WTC11 (cell line): Measurements from ENCODE around the gene CAMK2D. TPM values are rescaled to one million over a fixed set of nuclear protein-coding genes. Genes with fewer than 3 reads are reported as not detected.

Experiments
- ATAC-seq: fragments of 200-7000 bp; cut with Tn5 transposase; 2 replicates; pipeline ENCODE4 v1.10.0; 2021; ENCODE audit warnings: mild to moderate bottlenecking, moderate library complexity
- CTCF ChIA-PET: fragments of 300-600 bp; sonication (Branson Sonifier 250); formaldehyde crosslinking; loops from one replicate; lab custom pipeline; 2021; ENCODE audit warnings: antibody characterized with exemption; lab: Charles Lee
- POLR2A ChIA-PET: fragments of 350-600 bp; sonication (Branson Sonifier 250); formaldehyde crosslinking; loops from one replicate; lab custom pipeline; 2021; ENCODE audit warnings: antibody characterized with exemption; lab: Charles Lee
- DNase-seq: peaks from one replicate; pipeline ENCODE4 v3.0.0; 2021; ENCODE audit warnings: low spot score
- H3K27ac Mint-ChIP-seq: 2 replicates; pipeline ENCODE4 v1.8.0; 2021; ENCODE audit warnings: mixed read lengths
- H3K27me3 Mint-ChIP-seq: 2 replicates; pipeline ENCODE4 v1.8.0; 2021; ENCODE audit warnings: low read depth, mild to moderate bottlenecking, moderate library complexity, mixed read lengths
- H3K36me3 Mint-ChIP-seq: 2 replicates; pipeline ENCODE4 v1.8.0; 2021; ENCODE audit warnings: mixed read lengths
- H3K4me1 Mint-ChIP-seq: 2 replicates; pipeline ENCODE4 v1.8.0; 2022; ENCODE audit warnings: mixed read lengths
- H3K4me3 Mint-ChIP-seq: 2 replicates; pipeline ENCODE4 v1.8.0; 2021; ENCODE audit warnings: mild to moderate bottlenecking, moderate library complexity, mixed read lengths
- H3K9me3 Mint-ChIP-seq: 2 replicates; pipeline ENCODE4 v1.8.0; 2021; ENCODE audit warnings: mixed read lengths
- AFF4 ChIP-seq: sonication (generic); formaldehyde crosslinking; IDR thresholded peaks from 2 replicates; pipeline ENCODE4 v1.8.1; 2023; ENCODE audit warnings: mild to moderate bottlenecking, missing genetic modification reagents, borderline replicate concordance
- CREM ChIP-seq: sonication (generic); formaldehyde crosslinking; IDR thresholded peaks from 2 replicates; pipeline ENCODE4 v1.8.1; 2022; ENCODE audit warnings: mild to moderate bottlenecking, missing genetic modification reagents, moderate library complexity
- E2F4 ChIP-seq: sonication (generic); formaldehyde crosslinking; IDR thresholded peaks from 2 replicates; pipeline ENCODE4 v1.8.1; 2022; ENCODE audit warnings: low read depth, mild to moderate bottlenecking, moderate library complexity, missing genetic modification reagents, borderline replicate concordance
- ERG ChIP-seq: fragments of 250-450 bp; sonication (Bioruptor Pico); IDR thresholded peaks from 2 replicates; pipeline ENCODE4 v1.8.0; 2021; ENCODE audit warnings: mild to moderate bottlenecking
- ETV6 ChIP-seq: sonication (generic); formaldehyde crosslinking; IDR thresholded peaks from 2 replicates; pipeline ENCODE4 v1.8.1; 2022; ENCODE audit warnings: mild to moderate bottlenecking, missing genetic modification reagents
- FOXJ3 ChIP-seq: sonication (generic); formaldehyde crosslinking; IDR thresholded peaks from 2 replicates; pipeline ENCODE4 v1.9.0; 2021; ENCODE audit warnings: missing genetic modification reagents, mild to moderate bottlenecking, borderline replicate concordance
- FOXP4 ChIP-seq: sonication (generic); formaldehyde crosslinking; IDR thresholded peaks from 2 replicates; pipeline ENCODE4 v1.8.0; 2022; ENCODE audit warnings: mild to moderate bottlenecking, missing genetic modification reagents
- MLX ChIP-seq: sonication (generic); formaldehyde crosslinking; IDR thresholded peaks from 2 replicates; pipeline ENCODE4 v1.8.1; 2023; ENCODE audit warnings: mild to moderate bottlenecking, missing genetic modification reagents, moderate library complexity
- MXD4 ChIP-seq: fragments of 250-450 bp; sonication (Bioruptor Pico); IDR thresholded peaks from 2 replicates; pipeline ENCODE4 v1.8.0; 2021; ENCODE audit warnings: mild to moderate bottlenecking, moderate library complexity, borderline replicate concordance
- NFATC4 ChIP-seq: fragments of 250-450 bp; sonication (Bioruptor Pico); IDR thresholded peaks from 2 replicates; pipeline ENCODE4 v1.9.0; 2021; ENCODE audit warnings: mild to moderate bottlenecking
- NR2C2 ChIP-seq: sonication (generic); formaldehyde crosslinking; IDR thresholded peaks from 2 replicates; pipeline ENCODE4 v1.8.0; 2022; ENCODE audit warnings: mild to moderate bottlenecking, missing genetic modification reagents
- OVOL2 ChIP-seq: fragments of 250-450 bp; sonication (Bioruptor Pico); IDR thresholded peaks from 2 replicates; pipeline ENCODE4 v1.9.0; 2021; ENCODE audit warnings: mild to moderate bottlenecking, borderline replicate concordance
- RORB ChIP-seq: fragments of 250-450 bp; sonication (Bioruptor Pico); IDR thresholded peaks from 2 replicates; pipeline ENCODE4 v1.9.0; 2021; ENCODE audit warnings: mild to moderate bottlenecking
- SMAD4 ChIP-seq: sonication (generic); formaldehyde crosslinking; IDR thresholded peaks from 2 replicates; pipeline ENCODE4 v1.8.0; 2022; ENCODE audit warnings: mild to moderate bottlenecking, missing genetic modification reagents
- TEAD4 ChIP-seq: sonication (generic); formaldehyde crosslinking; IDR thresholded peaks from 2 replicates; pipeline ENCODE4 v1.8.0; 2022; ENCODE audit warnings: mild to moderate bottlenecking, missing genetic modification reagents
- USF2 ChIP-seq: sonication (generic); formaldehyde crosslinking; IDR thresholded peaks from 2 replicates; pipeline ENCODE4 v1.8.1; 2023; ENCODE audit warnings: mild to moderate bottlenecking, missing genetic modification reagents, moderate library complexity
- ZBTB43 ChIP-seq: sonication (generic); formaldehyde crosslinking; IDR thresholded peaks from 2 replicates; pipeline ENCODE4 v1.8.1; 2023; ENCODE audit warnings: mild to moderate bottlenecking, missing genetic modification reagents
- ZNF416 ChIP-seq: fragments of 250-450 bp; sonication (Bioruptor Pico); IDR thresholded peaks from 2 replicates; pipeline ENCODE4 v1.9.0; 2021; ENCODE audit warnings: mild to moderate bottlenecking, inconsistent platforms
- ZNF423 ChIP-seq: fragments of 250-450 bp; sonication (Bioruptor Pico); IDR thresholded peaks from 2 replicates; pipeline ENCODE4 v2.1.2; 2022; ENCODE audit warnings: mild to moderate bottlenecking, moderate library complexity
- ZNF671 ChIP-seq: fragments of 250-450 bp; sonication (Bioruptor Pico); IDR thresholded peaks from 2 replicates; pipeline ENCODE4 v1.8.0; 2021; ENCODE audit warnings: mild to moderate bottlenecking
- total RNA-seq: library from RNA; stranded (reverse); gene quantifications from 3 replicates; pipeline ENCODE4 v1.2.3, GENCODE V29; 2021

The CAMK2D gene
- total RNA-seq, 1 experiment from 2014 or later = 16.5 TPM

GRCh38 chr4:113447061-113447460 lies 314.5 kb downstream of the CAMK2D start:
- no peak for DNase-seq
- no peak for ATAC-seq
- H3K9me3 Mint-ChIP-seq = no peaks in the 10 kb centered on the region
- TF ChIP-seq ETV6 (no peak), MLX (CRISPR knock-in tag) (no peak), FOXJ3 (CRISPR knock-in tag) (no peak), NR2C2 (CRISPR knock-in tag) (no peak), ERG (CRISPR knock-in tag) (no peak), OVOL2 (CRISPR knock-in tag) (no peak), ZNF423 (CRISPR knock-in tag) (no peak), MXD4 (CRISPR knock-in tag) (no peak), ZNF671 (CRISPR knock-in tag) (no peak), CREM (CRISPR knock-in tag) (no peak), SMAD4 (no peak), RORB (CRISPR knock-in tag) (no peak), TEAD4 (no peak), AFF4 (CRISPR knock-in tag) (no peak), E2F4 (CRISPR knock-in tag) (no peak), NFATC4 (CRISPR knock-in tag) (no peak), USF2 (CRISPR knock-in tag) (no peak), ZNF416 (CRISPR knock-in tag) (no peak), ZBTB43 (no peak), FOXP4 (CRISPR knock-in tag) (no peak)
- TF ChIP-seq, all 79 proteins: peak for 0
- H3K4me1 Mint-ChIP-seq = peaks cover 15% of the 10 kb centered on the region
- no peak overlapping the region for H3K27ac Mint-ChIP-seq
- POLR2A ChIA-PET = no interaction called here
- no peak overlapping the region for H3K4me3 Mint-ChIP-seq
- no peaks in the 10 kb centered on the region for H3K36me3 Mint-ChIP-seq
- no peaks in the 10 kb centered on the region; the same call in 1 of the 2 replicates for H3K27me3 Mint-ChIP-seq
- CTCF ChIA-PET = no interaction called here
